ENCODE results near the gene SLC6A17. TPM values are rescaled to one million over a fixed set of nuclear protein-coding genes. Genes with fewer than 3 reads are reported as not detected.
A peak's percentile ranks its signal among the peaks of the same experiment; 100 is the strongest.

Gene SLC6A17
- polyA plus RNA-seq, 1 donor = 0.83 TPM

- no peak for DNase-seq
Measured at GRCh38 chr1:110205591-110206155, 55.4 kb downstream of the SLC6A17 start.

GRCh38 chr1:110206261-110206920 is 56.1 kb downstream of the SLC6A17 start:
- DNase-seq = no peak

- DNase-seq = peak; percentile 50
Measured at GRCh38 chr1:110207831-110208230, 57.5 kb downstream of the SLC6A17 start.

DNA sequence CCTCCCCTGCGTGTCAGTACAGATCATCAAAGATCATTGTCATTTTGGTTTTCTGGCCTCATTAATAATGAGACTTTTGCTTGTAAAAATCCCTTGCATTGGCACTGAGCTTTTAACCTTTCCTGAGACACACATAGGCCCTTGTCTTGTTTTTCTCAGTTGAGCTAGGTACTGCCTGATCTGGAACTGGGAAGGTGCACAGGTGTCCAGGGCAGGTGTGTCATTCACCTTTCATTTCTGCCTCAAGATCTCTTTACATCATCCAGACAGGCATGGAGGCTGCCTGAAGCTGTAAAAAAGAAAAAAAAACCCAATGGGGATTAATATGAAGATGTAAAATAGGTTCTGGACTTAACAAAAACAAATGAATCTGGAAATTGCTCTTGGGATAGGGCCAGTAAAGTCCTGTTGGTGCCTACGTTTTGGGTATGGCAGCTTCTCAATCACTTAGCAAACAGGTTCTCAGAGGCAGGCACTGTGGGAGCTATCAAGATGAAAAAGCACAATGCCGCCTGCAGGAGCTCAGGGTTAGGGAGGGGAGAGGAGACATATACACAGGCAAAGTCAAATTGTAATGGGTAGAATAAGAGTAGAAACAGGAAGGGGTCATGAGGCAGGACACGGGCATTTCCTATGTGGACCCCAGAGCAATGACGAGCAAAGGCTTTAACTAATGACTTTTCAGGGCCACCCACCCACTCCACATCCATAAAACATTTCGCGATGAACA is 58.8 kb downstream of the SLC6A17 start:
- no peak for DNase-seq

GRCh38 chr1:110209715-110210603 is 59.7 kb downstream of the SLC6A17 start, which contains the start of gene KCNC4:
KCNC4 (plus strand) TSS chr1:110210314; CDS start chr1:110211500, 1,186 bp downstream.
- peak; percentile 65 for DNase-seq

- DNase-seq = no peak
Measured at GRCh38 chr1:110210604-110211495, 60.6 kb downstream of the SLC6A17 start.

GRCh38 chr1:110211496-110212168 is 61.3 kb downstream of the SLC6A17 start:
- no peak for DNase-seq

DNA sequence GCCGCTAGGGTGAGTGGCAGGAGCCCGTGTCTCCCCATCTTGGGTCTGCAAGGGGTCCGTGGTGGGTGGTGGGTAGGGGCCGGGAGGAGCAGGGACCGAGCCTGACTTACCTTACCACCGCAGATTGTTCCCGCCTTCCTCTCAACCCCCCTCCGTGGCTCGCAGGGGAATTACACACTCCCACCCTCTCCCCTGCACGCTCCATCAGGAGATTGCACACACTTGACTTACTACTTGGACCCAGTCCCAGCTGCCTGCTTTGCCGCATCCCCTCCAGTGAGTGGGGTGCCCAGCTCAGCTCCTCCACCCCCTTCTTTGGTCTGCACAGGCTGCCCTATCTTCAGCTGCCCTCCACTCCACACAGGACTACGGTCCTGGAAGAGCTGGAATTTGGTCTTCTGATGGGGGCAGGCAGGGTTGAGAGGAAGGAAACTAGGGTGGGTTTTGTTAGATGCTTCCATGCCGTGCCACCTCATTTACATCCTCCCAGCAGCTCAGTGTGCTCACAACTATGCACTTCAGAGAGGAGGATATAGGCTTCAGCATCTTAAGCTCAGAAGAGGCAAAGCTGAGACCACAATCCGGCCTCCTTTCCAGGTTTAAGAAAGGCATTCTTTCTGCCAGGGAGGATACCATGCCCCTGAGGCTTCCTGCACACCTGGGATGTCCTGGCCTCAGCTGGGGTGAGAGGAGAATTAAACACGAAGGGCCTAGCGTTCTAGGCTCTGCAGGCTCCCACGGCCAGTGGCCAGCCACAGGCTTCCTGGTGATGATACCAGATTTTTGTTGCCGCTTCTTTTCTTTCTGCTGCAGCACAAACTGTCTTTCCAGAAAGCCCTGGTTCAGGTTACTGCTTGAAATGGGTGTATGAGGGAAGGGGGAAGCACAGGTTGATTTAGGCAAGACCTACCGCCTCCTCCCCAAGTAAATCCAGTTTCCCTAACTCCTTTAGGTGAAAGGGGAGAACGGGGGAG is 62.2 kb downstream of the SLC6A17 start:
- DNase-seq = no peak

GRCh38 chr1:110213143-110213540 is 62.8 kb downstream of the SLC6A17 start:
- no peak for DNase-seq

DNA sequence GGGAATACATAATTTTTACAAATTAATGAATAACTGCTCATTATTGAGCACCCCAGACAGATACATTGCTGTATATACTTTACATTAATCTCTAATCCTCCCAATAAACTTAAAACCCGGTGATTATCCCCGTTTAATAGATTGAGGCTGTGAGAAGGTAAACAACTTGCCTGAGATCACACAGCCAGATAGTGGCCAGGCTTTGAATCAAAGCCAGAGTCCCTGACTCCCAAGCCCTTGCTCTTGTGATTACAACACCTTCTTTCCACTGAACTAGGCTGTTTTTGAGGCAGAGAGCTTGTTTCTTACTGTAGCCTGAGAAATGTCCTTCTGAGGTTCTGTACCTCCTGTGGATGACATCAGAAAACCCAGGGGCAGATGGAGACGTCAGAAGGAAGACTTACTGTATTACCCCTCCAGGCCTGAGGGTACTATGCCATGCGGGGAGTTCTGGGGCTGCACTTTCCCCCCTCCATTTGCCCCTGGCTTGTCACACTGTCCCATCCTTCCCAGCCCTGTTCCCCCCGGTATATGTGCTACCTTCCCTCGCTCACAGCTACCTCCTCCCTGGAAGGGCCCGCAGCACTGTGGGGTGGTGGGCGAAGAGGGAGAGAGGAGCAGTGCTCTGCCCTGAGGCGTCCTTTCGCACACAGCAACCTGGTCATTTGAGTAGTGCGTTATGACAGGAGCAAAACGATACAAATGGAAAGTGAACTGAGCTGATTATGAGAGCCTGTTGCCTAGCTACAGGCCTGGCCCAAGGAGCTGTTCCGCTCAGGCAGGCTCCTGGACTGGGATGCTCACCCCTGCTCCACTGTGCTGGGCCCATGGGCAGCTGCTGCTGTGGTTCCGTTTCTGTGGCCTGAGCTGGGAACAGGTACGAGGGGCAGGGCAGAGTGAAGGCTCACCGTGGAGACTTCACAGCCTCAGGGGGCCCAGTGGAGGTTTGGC is 64.4 kb downstream of the SLC6A17 start:
- no peak for DNase-seq

GRCh38 chr1:110215621-110216515 is 65.6 kb downstream of the SLC6A17 start:
- no peak for DNase-seq

DNA sequence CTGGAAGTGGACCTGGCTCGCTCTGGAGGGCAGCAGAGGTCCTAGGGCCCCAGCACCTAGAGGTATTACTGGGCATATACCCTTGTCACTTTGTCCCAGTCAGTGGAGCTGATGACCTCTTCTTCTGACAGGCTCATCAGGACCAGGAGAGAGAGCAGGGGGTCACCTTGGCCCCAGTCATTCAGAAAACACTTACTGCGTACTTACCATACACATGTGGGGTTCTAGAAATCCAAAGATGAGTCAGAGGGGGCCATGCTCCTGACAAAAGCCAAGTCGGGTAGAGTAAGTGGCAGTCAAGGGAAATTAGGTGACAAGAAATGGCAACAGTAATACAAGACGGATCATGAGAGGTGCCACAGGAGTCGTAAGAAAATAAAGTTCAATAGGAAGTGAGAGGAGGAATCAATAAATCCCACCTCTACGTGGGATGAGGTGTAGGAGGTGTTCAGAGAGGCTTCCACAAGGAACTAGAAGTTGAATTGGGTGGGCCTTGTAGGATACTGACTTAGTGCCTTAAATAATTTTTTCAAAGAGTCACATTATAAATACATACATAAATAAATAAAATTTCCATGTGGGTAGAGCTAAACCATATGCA is 66.7 kb downstream of the SLC6A17 start:
- DNase-seq = no peak

- no peak for DNase-seq
Measured at GRCh38 chr1:110218137-110218536, 67.8 kb downstream of the SLC6A17 start.

GRCh38 chr1:110218739-110219138 is 68.4 kb downstream of the SLC6A17 start:
- DNase-seq = no peak

DNA sequence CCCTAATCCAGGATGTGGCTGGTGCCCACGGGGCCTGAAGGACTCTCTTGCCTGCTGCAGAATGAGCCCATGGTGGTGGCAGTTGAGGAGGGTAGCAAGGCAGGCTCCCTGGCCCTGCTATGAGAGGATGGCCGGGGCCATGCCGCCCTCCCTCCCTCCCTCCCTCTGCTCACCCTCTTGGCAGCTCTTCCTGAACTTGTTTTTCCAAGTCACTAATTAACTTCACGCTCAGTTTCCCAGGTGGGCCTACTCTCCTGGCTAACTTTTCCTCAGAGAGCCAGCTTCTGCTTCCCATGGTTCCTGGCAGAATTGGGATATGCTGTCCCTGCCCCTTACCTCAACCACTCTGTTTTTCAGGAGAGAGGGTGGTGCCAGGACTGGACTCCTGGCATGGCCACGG is 70.0 kb downstream of the SLC6A17 start:
- no peak for DNase-seq

GRCh38 chr1:110221119-110221518 is 70.8 kb downstream of the SLC6A17 start:
- DNase-seq = no peak

DNA sequence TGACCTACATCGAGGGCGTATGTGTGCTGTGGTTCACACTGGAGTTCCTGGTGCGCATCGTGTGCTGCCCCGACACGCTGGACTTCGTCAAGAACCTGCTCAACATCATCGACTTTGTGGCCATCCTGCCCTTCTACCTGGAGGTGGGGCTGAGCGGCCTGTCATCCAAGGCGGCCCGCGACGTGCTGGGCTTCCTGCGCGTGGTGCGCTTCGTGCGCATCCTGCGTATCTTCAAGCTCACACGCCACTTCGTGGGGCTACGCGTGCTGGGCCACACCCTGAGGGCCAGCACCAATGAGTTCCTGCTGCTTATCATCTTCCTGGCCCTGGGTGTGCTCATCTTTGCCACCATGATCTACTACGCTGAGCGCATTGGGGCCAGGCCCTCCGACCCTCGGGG is 72.8 kb downstream of the SLC6A17 start:
- DNase-seq = no peak
